Liver (tissue), 3 donors: Measurements from ENCODE around the gene RANBP3.

ENCODE experiments used
- FOXA1 ChIP-seq: IDR thresholded peaks from 2 replicates; pipeline ENCODE4 v1.6.1; 2016; ENCODE audit warnings: antibody characterized with exemption
- GABPA ChIP-seq, 2 donors: IDR thresholded peaks in 1 of 2; conservative IDR thresholded peaks in 1 of 2; 2 replicates each; pipeline ENCODE4 v1.6.1; 2016; ENCODE audit warnings: antibody characterized with exemption in 2 of 2, mild to moderate bottlenecking in 1 of 2, moderate library complexity in 1 of 2
- RXRA ChIP-seq, 2 donors: IDR thresholded peaks; 2 replicates each; pipeline ENCODE4 v1.6.1; 2017 to 2018; ENCODE audit warnings: antibody characterized with exemption in 2 of 2, mild to moderate bottlenecking in 1 of 2
- YY1 ChIP-seq: IDR thresholded peaks from 2 replicates; pipeline ENCODE4 v1.6.1; 2016; ENCODE audit warnings: antibody characterized with exemption, mild to moderate bottlenecking
- TF ChIP-seq, protein P1 (sequence below): fragments of 150-350 bp; IDR thresholded peaks from 2 replicates; pipeline ENCODE4 v1.5.1; 2017; ENCODE audit warnings: improper control_type of control experiment, low read depth, low read length; ENCODE audit not compliant: missing input control
- TF ChIP-seq, protein P2 (sequence below): IDR thresholded peaks from 2 replicates; pipeline ENCODE4 v1.6.1; 2016; ENCODE audit warnings: antibody characterized with exemption
- TF ChIP-seq, protein P3 (sequence below): IDR thresholded peaks from 2 replicates; pipeline ENCODE4 v1.6.1; 2016; ENCODE audit warnings: antibody characterized with exemption
- TF ChIP-seq, protein P4 (sequence below): IDR thresholded peaks from 2 replicates; pipeline ENCODE4 v1.6.1; 2016; ENCODE audit warnings: antibody characterized with exemption, mild to moderate bottlenecking
- donor health status: healthy.
- donor health status: healthy.

DNA sequence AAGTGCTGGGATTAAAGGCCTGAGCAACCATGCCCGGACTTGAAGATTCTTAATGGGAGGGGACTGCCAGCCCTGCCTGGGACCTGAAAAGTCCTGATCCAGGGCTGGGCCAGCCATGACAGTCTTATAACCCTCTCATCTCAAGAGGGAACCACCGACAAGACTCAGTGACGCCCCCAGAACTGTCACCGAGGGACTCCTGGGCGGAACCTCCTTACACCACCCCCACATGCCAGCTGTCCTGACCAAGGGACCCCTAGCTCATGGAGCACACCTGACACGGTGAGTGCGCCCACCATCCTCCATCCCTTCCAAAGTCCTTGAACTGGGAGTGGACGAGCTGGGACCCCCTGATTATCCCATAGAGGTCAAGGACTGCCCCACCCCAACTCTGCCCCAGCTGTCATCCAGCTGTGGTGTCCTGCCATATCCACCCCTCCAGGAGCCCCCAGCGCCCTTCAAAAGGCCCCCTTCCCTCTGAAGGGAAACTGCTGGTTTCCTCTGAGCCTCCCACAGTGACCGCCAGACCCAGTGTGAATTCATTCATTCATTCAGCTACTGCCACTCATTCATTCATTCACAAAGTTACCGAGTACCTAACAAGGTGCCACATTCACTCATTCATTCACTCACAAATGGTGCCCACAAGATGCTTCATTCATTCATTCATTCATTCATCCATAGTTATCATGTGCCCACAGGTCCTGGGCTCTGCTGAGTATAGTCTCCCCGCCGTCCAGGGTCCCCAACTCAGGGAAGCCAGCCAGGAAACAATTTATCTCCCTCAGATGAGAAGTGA, 78.0 kb downstream of the RANBP3 start:
- TF ChIP-seq, protein P1, sequence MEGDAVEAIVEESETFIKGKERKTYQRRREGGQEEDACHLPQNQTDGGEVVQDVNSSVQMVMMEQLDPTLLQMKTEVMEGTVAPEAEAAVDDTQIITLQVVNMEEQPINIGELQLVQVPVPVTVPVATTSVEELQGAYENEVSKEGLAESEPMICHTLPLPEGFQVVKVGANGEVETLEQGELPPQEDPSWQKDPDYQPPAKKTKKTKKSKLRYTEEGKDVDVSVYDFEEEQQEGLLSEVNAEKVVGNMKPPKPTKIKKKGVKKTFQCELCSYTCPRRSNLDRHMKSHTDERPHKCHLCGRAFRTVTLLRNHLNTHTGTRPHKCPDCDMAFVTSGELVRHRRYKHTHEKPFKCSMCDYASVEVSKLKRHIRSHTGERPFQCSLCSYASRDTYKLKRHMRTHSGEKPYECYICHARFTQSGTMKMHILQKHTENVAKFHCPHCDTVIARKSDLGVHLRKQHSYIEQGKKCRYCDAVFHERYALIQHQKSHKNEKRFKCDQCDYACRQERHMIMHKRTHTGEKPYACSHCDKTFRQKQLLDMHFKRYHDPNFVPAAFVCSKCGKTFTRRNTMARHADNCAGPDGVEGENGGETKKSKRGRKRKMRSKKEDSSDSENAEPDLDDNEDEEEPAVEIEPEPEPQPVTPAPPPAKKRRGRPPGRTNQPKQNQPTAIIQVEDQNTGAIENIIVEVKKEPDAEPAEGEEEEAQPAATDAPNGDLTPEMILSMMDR, result no peak
- no peak for TF ChIP-seq RXRA (IDR thresholded peaks at IDR 0.05)
- TF ChIP-seq YY1, result no peak
- TF ChIP-seq, protein P2, sequence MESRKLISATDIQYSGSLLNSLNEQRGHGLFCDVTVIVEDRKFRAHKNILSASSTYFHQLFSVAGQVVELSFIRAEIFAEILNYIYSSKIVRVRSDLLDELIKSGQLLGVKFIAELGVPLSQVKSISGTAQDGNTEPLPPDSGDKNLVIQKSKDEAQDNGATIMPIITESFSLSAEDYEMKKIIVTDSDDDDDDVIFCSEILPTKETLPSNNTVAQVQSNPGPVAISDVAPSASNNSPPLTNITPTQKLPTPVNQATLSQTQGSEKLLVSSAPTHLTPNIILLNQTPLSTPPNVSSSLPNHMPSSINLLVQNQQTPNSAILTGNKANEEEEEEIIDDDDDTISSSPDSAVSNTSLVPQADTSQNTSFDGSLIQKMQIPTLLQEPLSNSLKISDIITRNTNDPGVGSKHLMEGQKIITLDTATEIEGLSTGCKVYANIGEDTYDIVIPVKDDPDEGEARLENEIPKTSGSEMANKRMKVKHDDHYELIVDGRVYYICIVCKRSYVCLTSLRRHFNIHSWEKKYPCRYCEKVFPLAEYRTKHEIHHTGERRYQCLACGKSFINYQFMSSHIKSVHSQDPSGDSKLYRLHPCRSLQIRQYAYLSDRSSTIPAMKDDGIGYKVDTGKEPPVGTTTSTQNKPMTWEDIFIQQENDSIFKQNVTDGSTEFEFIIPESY, result no peak
- no peak for TF ChIP-seq GABPA (IDR thresholded peaks at IDR 0.05 in 1 of 2, conservative IDR thresholded peaks at IDR 0.05 in 1 of 2)
- TF ChIP-seq, protein P3, sequence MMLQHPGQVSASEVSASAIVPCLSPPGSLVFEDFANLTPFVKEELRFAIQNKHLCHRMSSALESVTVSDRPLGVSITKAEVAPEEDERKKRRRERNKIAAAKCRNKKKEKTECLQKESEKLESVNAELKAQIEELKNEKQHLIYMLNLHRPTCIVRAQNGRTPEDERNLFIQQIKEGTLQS, result no peak
- TF ChIP-seq FOXA1, result no peak
- TF ChIP-seq, protein P4, sequence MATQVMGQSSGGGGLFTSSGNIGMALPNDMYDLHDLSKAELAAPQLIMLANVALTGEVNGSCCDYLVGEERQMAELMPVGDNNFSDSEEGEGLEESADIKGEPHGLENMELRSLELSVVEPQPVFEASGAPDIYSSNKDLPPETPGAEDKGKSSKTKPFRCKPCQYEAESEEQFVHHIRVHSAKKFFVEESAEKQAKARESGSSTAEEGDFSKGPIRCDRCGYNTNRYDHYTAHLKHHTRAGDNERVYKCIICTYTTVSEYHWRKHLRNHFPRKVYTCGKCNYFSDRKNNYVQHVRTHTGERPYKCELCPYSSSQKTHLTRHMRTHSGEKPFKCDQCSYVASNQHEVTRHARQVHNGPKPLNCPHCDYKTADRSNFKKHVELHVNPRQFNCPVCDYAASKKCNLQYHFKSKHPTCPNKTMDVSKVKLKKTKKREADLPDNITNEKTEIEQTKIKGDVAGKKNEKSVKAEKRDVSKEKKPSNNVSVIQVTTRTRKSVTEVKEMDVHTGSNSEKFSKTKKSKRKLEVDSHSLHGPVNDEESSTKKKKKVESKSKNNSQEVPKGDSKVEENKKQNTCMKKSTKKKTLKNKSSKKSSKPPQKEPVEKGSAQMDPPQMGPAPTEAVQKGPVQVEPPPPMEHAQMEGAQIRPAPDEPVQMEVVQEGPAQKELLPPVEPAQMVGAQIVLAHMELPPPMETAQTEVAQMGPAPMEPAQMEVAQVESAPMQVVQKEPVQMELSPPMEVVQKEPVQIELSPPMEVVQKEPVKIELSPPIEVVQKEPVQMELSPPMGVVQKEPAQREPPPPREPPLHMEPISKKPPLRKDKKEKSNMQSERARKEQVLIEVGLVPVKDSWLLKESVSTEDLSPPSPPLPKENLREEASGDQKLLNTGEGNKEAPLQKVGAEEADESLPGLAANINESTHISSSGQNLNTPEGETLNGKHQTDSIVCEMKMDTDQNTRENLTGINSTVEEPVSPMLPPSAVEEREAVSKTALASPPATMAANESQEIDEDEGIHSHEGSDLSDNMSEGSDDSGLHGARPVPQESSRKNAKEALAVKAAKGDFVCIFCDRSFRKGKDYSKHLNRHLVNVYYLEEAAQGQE, result no peak
